Stimulated activated CD4-positive, alpha-beta T cell treated with anti-CD3 and anti-CD28 coated beads, Interleukin-12 subunit alpha, Interleukin-12 subunit beta, amount 100 ng/mL, for 4 hours (primary cell): ENCODE results near the gene TRAF3IP1.
A peak's percentile ranks its signal among the peaks of the same experiment; 100 is the strongest.
"Not testable (repeated sequence)": the region's sequence is repeated elsewhere in the genome, so short reads cannot be mapped to it uniquely, and the experiment has no call there.

Experiments
- DNase-seq: peaks from one replicate; pipeline ENCODE4 v3.0.0-alpha.2; 2020

TRAF3IP1 gene, protein sequence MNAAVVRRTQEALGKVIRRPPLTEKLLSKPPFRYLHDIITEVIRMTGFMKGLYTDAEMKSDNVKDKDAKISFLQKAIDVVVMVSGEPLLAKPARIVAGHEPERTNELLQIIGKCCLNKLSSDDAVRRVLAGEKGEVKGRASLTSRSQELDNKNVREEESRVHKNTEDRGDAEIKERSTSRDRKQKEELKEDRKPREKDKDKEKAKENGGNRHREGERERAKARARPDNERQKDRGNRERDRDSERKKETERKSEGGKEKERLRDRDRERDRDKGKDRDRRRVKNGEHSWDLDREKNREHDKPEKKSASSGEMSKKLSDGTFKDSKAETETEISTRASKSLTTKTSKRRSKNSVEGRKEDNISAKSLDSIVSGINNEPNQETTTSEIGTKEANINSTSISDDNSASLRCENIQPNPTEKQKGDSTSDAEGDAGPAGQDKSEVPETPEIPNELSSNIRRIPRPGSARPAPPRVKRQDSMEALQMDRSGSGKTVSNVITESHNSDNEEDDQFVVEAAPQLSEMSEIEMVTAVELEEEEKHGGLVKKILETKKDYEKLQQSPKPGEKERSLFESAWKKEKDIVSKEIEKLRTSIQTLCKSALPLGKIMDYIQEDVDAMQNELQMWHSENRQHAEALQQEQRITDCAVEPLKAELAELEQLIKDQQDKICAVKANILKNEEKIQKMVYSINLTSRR

GRCh38 chr2:238320246-238320647 is at the start of gene TRAF3IP1:
TRAF3IP1 (plus strand) TSS chr2:238320518; CDS start chr2:238320663, 145 bp downstream.
- DNase-seq, result peak; percentile 84

- DNase-seq, result no peak
Observed at GRCh38 chr2:238270606-238271005, 49.7 kb upstream of the TRAF3IP1 start.

- DNase-seq, result no peak
Observed at GRCh38 chr2:238271061-238271554, 49.2 kb upstream of the TRAF3IP1 start.

DNA sequence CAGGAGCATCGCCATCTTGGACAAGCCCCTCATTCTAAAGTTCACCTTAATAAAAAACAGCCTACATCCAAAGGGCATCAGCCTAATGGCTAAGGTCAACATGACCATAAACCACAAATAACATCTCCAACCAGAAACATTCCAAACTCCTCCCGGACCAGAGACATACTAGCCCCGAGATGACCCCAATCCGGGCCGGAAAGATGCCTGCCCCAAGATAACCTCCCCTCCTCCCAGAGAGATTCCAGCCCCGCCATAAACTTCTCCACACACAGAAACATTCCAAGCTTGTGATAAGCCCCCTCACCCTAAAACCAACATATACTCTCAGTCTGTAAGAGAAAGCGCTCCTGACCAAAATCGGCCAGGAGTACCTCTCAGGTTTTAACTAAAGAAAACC is 48.6 kb upstream of the TRAF3IP1 start:
- DNase-seq, result not testable (repeated sequence)

- DNase-seq, result no peak
Observed at GRCh38 chr2:238272156-238272555, 48.2 kb upstream of the TRAF3IP1 start.

DNA sequence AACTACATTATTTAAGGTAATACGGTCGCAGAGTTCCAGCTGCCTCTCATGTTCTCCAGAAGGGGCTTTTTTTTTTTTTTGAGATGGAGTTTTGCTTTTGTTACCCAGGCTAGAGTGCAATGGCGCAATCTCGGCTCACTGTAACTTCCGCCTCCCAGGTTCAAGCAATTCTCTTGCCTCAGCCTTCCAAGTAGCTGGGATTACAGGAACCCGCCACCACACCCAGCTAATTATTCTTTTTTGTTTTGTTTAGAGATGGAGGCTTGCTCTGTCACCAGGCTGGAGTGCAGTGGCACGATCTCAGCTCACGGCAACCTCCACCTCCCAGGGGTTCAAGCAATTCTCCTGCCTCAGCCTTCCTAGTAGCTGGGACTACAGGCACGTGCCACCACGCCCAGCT is 46.9 kb upstream of the TRAF3IP1 start:
- not testable (repeated sequence) for DNase-seq

DNA sequence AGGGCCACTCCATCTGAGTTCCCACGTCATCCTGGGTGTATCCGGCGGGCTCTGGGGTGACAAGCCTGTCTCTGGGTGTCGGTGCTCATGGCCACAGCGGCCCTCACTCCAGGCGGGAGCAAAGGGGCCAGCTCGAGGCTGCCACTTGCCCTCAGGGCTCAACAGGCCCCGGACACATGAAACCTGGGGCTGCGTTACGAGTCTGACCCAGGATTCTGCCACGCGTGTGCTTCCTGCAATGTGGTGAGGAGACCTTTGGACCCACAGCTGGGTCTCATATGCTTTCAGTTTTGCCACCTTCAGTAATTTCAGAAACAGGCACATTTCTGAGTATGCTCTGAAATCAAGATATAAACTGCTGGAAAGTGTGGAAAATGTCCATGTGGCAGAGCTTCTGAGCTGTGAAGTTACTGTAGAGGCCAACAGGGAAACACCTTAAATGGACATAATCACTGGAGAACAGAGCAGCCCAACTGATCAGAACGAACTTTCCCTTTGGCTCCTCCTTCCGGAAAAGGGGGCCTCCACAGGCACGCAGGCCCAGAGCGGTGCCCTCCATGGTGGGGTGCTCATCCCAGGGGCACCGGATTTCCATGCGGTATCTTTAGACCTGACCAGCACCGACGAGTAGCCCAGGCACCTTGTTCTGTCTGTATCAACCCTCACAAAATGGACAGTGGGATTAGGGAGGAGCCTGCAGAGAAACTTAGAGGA is 46.0 kb upstream of the TRAF3IP1 start:
- no peak for DNase-seq

DNA sequence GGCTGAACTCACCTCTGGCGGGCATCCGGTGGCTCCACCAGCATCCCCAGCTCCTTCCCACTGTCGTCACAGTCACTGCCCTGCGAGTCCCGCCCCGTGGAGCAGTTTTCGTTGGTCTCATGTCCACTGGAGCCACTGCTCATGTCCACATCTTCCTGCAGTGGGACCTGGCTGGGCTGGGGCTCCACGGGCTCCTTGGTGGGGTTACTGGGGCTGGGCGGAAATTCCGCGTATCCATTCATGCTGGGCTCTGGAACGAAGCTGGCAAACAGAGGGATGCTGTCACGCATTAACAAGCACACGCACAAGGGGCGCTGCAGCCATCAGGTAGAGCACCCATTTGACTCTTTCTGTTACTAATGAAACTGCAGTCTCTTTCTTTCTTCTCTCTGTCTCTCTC is 42.6 kb upstream of the TRAF3IP1 start:
- no peak for DNase-seq

DNA sequence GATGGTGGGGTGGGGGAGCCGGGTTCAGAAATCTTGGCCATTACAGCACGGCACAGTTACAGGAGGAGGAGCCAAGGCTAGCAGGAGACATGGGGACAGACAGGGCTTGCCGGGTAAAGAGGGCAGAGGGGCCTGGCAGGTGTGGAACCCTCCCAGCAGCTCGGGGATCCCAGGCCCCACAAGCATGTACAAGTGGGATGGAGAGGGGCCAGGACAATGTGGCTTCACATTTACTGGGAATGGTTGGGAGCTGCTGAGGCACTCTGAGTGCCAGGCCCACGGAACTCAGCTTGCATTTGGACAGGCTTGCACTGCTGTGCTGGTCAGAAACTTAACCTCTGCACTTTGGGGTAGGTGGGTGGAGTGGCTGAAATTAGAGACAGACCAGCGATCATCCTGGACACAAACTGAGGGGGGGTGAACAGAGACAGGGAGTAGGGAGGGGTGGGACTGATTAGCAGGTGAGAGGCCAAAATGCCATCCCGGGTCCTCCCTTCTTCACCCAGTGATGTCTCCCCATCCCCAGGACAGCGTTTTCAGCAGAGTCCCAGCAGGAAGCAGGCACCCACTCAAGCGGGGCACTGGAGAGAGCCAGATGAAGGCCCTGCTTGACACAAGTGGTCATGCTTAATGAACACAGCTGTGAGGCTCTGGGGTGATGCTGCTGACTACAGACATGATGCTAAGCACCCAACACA is 41.5 kb upstream of the TRAF3IP1 start:
- DNase-seq, result no peak

DNA sequence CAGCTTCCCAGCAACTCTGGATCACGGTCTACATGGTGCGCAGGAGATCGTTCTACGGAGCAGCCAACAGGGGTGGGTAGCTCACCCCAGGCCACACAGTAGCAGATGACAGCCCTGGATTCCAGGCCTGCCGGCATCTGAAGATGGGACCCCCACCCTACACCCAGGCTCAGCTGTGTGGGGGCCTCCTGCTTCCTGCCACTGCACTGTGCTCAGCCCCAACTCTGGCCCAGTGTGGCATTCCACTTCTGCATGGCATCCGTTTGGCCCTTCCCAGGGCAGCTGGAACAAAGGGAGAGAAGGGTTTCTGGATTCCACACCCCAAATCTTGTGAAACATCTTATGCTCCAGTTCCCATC is 41.0 kb upstream of the TRAF3IP1 start:
- DNase-seq, result no peak

DNA sequence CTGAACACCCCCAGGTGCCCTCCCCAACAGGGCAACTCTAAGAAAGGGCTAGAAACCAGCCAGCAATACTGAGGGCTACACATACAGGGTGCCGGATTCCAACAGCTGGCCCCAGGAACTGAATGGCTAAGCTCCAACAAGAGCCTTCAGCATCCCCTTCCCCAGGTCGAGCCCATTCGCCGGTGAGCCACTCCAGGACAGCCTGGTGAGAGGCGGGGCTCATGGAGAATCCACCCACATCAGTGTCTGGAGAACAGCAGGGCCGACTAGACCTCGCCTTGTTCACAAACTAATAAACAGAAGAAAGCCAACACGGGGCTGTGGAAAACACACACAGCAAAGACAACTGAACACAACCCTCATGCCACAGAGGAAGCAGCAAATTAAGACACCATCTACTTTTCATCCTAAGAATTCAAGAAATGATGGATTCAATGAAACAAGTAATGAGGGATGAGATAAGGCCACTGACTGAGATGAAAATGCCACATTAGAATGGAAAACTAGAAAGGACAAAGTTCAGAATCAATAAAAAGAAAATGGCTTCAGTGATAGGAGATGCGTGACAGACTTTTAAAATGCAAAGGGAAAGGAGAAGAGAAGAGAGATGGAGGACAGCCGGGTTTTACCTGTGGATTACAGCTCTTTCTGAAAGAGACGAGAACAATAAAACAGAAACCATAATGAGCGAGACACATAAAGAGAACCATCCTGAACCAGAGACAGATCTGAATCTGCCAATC is 40.1 kb upstream of the TRAF3IP1 start:
- no peak for DNase-seq

GRCh38 chr2:238281826-238282480 is 38.4 kb upstream of the TRAF3IP1 start:
- DNase-seq, result no peak

- no peak for DNase-seq
Observed at GRCh38 chr2:238282861-238283738, 37.2 kb upstream of the TRAF3IP1 start.

GRCh38 chr2:238284802-238285515 is 35.4 kb upstream of the TRAF3IP1 start:
- no peak for DNase-seq

- no peak for DNase-seq
Observed at GRCh38 chr2:238285653-238286082, 34.6 kb upstream of the TRAF3IP1 start.

DNA sequence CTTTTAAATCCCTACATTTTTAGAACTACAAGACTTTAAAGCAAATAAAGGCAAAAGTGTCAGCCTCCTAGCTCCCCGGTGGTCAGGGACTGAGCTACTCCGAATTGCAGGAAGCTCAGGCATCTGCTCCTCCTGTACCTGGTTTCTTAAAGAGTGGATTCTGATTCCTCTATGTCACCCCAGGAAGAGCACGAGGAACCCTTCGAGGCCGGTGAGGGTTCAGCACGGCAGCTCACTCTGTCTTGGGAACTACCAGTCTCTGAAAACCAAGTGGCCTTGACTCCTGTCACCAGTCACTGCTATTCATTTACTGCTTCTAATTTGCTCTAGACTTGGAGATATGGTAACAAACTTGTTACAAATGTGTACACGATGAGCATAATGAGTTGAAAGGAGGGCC is 34.2 kb upstream of the TRAF3IP1 start:
- DNase-seq, result no peak

DNA sequence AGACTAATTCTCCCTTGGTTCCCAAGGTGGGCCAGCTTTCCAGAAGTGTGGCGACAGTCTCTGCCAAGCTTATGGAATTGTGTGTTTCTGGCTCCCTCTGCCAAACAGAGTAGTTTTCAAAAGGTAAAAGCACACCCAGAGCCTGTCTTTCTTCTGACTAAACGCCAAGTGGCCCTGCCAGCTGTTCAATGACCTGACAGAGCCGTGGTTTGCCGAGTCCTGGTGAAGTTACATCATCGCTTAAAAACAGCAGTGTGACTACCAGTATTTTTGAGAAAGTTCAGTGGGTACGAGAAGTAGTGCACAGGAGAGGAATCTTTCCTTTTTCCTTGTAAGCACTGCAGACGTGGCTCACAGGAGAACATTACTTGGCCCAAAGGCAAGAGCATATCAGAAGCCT is 33.8 kb upstream of the TRAF3IP1 start:
- no peak for DNase-seq

GRCh38 chr2:238286987-238287736 is 33.2 kb upstream of the TRAF3IP1 start:
- DNase-seq, result peak; percentile 24
